GM21515 (cell line): ENCODE data around the gene ME1.
"Not testable (repeated sequence)": the region's sequence is repeated elsewhere in the genome, so short reads cannot be mapped to it uniquely, and the experiment has no call there.

Experiments used
- ATAC-seq: cut with Tn5 transposase; IDR thresholded peaks from one replicate; pipeline ENCODE4 v1.9.1; 2021; ENCODE audit not compliant: unreplicated experiment

ME1 gene

DNA sequence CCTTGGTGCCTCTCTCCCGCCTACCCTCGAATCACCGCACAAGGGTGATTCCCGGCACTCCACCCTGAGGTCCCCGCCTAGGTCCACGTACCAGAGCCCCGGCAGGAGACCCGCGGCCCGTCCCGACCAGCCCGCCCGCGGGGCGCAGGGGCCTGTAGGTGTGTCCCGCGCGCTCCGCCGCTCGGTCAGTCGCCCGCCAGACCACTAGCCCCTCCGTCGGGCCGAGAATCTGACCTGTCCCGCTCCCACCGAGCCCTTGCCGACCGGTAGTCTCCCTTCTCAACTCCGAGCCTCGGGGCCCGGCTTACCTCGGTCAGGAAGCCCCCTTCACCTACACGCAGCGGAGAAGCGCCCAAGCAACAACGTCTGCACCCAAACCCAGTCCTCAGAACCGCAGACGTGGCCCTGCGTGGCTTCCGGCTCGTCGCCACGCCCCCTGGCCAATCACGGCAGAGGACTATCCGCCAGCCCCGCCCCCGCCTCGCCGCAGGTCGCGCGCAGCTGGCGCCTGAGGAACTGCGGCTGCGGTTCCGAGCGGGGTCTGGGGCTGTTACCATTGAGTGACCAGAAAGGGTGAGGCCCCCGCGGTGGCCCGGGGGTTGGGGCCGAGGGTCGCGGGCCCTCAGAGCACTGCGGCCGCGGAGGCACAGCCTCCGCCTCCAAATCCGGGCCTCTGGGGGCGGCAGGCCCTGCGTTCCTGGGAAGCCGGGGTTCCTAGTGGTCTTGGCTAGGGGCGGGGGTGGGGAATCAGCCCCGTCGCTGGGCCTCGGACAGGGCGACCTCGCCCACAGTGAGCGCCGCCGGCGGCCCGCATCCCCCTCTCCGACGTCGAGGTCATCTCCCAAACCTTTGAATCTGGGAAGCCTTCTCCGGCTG lies 237.7 kb downstream of the ME1 start, which contains the start of the genes PGM3 and RWDD2A:
Gene PGM3 (minus strand): TSS at position 395 of the 876 bp plus-strand sequence. CDS start 2,253 bp downstream, outside the sequence.
Gene RWDD2A (plus strand): TSS at position 487 of the 876 bp plus-strand sequence. CDS start 1,095 bp downstream, outside the sequence.
- peak; percentile 98 for ATAC-seq

- ATAC-seq: no peak
Measured at GRCh38 chr6:83192456-83192855, 238.4 kb downstream of the ME1 start.

- not testable (repeated sequence) for ATAC-seq
Measured at GRCh38 chr6:83191974-83192373, 238.9 kb downstream of the ME1 start.

GRCh38 chr6:83190626-83191025 lies 240.2 kb downstream of the ME1 start:
- ATAC-seq: no peak

DNA sequence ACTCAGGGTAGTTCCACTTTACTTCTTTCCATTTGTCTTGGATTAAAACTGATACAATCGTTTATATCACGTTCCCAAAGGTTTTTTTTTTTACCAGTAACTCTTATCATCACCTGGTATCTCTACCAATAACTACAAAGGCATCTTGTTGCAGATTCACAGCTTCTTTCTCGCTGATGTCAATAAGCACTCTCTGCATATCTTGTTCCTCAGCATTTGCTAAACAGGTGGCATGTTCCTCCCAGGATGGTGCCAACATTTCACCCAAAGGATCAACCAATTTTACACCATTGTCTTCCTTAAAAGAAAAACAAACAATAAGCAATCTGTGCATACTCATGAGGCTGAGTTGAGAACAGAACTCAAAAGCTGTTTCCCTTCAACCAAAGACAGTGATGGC lies 242.3 kb downstream of the ME1 start:
- ATAC-seq: no peak

- no peak for ATAC-seq
Measured at GRCh38 chr6:83185096-83185495, 245.8 kb downstream of the ME1 start.

DNA sequence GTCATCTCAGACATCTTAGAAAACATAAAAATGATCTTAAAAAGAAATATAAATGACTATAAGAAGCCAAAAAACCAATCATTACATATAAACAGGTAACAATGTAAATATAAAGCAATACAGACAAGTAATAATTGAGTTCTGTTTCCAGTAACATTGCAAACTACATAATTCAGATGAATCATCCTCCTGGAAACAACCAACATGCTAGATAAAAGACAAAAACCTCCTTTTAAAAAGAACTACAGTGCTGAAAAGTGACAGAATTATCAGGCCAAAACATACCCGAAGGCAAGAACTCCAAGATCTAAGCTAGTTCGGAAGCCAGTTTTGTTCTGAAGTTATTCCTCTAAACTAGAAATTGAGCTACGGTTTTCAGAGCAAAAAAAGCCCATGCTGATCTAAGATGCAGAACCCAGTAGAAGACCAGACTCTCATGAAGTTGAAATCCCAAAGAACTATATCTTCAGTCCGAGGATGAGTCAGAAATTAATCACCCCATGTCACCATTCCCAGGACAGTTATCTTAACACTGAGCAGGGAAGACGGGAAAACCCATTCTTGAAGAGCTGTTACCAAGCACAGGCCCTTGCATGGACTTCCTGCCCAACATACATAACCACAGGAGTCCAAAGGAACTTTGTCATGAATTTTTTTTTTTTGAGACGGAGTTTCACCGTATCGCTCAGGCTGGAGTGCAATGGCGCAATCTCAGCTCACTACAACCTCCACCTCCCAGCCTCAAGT lies 247.6 kb downstream of the ME1 start:
- no peak for ATAC-seq

DNA sequence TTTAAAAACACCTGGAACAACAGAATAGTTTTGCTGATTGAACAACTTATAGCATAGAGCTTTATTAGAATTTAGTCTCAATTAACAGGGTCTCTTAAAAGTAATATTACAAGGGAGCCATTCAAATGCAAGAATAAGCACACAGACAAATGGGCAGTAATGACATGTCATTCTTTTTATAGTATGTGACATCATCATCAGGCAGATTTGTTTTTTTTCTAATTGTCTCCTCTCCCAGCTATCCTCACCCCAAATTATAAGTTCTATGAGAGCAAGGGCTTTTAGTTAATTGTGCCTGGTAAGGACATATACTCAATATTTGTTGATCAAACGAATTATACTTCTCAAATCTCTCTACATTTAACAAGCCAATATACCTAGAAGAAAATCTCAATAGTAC lies 248.7 kb downstream of the ME1 start:
- ATAC-seq: no peak

- no peak for ATAC-seq
Measured at GRCh38 chr6:83180426-83180950, 250.4 kb downstream of the ME1 start.

GRCh38 chr6:83176246-83176645 lies 254.6 kb downstream of the ME1 start:
- ATAC-seq: no peak

- ATAC-seq: no peak
Measured at GRCh38 chr6:83169511-83169910, 261.3 kb downstream of the ME1 start.

DNA sequence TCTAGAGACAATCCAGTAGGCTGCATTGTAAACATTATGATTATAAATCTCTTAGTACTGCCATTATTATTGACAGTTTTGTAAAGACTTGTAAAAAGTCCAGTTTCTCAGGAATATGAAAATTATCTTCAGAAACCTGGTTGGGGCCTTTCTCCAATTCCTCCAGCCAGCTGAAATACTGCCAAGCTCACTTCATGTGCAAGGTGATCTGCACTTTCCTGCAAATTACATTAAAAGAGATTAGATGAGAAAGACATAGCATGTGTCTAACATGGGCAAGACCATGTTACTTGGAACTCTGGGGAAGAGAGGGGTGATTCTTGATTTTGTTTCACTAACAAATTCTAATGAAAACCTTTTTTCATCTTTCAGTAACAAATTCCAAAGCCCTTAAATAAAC lies 261.7 kb downstream of the ME1 start:
- ATAC-seq: no peak

DNA sequence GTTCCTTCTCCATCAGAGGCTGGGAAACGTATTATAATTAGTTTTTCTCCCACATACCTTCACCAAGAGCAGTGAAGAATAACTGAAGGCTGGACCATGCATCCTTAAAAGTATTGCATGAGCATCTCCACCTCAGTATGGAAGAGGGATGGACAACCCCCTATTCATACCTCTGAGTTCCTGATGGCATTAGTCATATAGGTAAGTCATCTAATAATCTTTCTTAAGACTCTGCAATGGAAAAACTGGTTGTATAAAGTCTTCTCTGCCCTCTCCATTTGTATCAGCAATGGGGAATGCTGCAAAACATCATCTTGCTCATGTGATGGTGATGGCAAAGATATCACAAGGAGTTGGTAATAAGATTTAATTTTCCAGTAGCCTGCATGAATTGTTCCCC lies 262.3 kb downstream of the ME1 start:
- no peak for ATAC-seq

GRCh38 chr6:83167726-83168278 lies 263.0 kb downstream of the ME1 start:
- ATAC-seq: no peak
